Parathyroid adenoma (tissue), 2 donors: Measurements from ENCODE around the gene EDIL3.

Source experiments
- H2AFZ ChIP-seq: fragments of 300-600 bp; sonication (generic); one replicate; pipeline ENCODE4 v1.7.0; 2017; ENCODE audit warnings: antibody characterized with exemption, mild to moderate bottlenecking
- H3K27ac ChIP-seq: fragments of 300-600 bp; sonication (generic); one replicate; pipeline ENCODE4 v1.7.0; 2017
- H3K27me3 ChIP-seq: fragments of 300-600 bp; sonication (generic); one replicate; pipeline ENCODE4 v1.7.0; 2017; ENCODE audit warnings: low read length; ENCODE audit not compliant: control insufficient read depth, insufficient read depth
- H3K36me3 ChIP-seq: fragments of 300-600 bp; sonication (generic); one replicate; pipeline ENCODE4 v1.7.0; 2017; ENCODE audit warnings: low read length; ENCODE audit not compliant: control insufficient read depth, insufficient read depth
- H3K4me1 ChIP-seq: fragments of 300-600 bp; sonication (generic); one replicate; pipeline ENCODE4 v1.7.0; 2017; ENCODE audit warnings: control low read depth
- H3K4me2 ChIP-seq: fragments of 300-600 bp; sonication (generic); one replicate; pipeline ENCODE4 v1.7.0; 2017; ENCODE audit warnings: low read length
- H3K4me3 ChIP-seq: fragments of 300-600 bp; sonication (generic); one replicate; pipeline ENCODE4 v1.7.0; 2017; ENCODE audit warnings: low read depth, low read length
- H3K79me2 ChIP-seq: fragments of 300-600 bp; sonication (generic); one replicate; pipeline ENCODE4 v1.7.0; 2017; ENCODE audit warnings: control low read depth
- H3K9ac ChIP-seq: fragments of 300-600 bp; sonication (generic); one replicate; pipeline ENCODE4 v1.7.0; 2017; ENCODE audit warnings: mild to moderate bottlenecking
- H3K9me3 ChIP-seq: fragments of 300-600 bp; sonication (generic); one replicate; pipeline ENCODE4 v1.7.0; 2017; ENCODE audit warnings: low read length; ENCODE audit not compliant: control insufficient read depth
- TF ChIP-seq, protein P1 (sequence below): fragments of 300-600 bp; sonication (generic); IDR thresholded peaks from one replicate; pipeline ENCODE4 v1.7.0; 2017; ENCODE audit warnings: antibody characterized with exemption, mild to moderate bottlenecking
- donor health status: primary hyperparathyroidism.

EDIL3 gene

DNA sequence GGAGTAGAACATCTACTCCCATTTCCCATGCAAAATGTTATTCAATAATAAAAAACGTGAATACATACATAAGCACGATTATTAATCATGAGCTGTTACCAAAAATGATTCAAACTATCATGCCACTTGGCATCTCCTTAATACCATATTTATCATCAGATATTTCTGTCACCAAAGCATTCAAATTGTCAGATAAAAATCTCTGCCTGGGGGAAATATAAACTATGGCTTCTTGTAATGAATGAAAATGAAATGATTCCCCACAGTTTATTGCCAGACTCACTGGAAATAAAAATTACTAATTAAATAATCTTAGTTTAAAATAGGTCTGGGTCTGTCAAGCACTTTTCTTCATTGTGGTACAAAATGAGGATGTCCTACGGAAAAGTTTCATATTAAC is 265.4 kb downstream of the EDIL3 start:
- no peaks in the 10 kb centered on the region for H3K4me1 ChIP-seq
- H3K27ac ChIP-seq = no peak overlapping the region
- TF ChIP-seq, protein P1, sequence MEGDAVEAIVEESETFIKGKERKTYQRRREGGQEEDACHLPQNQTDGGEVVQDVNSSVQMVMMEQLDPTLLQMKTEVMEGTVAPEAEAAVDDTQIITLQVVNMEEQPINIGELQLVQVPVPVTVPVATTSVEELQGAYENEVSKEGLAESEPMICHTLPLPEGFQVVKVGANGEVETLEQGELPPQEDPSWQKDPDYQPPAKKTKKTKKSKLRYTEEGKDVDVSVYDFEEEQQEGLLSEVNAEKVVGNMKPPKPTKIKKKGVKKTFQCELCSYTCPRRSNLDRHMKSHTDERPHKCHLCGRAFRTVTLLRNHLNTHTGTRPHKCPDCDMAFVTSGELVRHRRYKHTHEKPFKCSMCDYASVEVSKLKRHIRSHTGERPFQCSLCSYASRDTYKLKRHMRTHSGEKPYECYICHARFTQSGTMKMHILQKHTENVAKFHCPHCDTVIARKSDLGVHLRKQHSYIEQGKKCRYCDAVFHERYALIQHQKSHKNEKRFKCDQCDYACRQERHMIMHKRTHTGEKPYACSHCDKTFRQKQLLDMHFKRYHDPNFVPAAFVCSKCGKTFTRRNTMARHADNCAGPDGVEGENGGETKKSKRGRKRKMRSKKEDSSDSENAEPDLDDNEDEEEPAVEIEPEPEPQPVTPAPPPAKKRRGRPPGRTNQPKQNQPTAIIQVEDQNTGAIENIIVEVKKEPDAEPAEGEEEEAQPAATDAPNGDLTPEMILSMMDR = no peak
- H3K9ac ChIP-seq = no peak overlapping the region
- no peaks in the 10 kb centered on the region for H3K36me3 ChIP-seq
- no peak overlapping the region for H2AFZ ChIP-seq
- H3K4me3 ChIP-seq = no peak overlapping the region
- H3K4me2 ChIP-seq = no peak overlapping the region
- no peaks in the 10 kb centered on the region for H3K27me3 ChIP-seq
- no peaks in the 10 kb centered on the region for H3K79me2 ChIP-seq
- no peaks in the 10 kb centered on the region for H3K9me3 ChIP-seq

GRCh38 chr5:84118551-84118950 is 266.1 kb downstream of the EDIL3 start:
- no peaks in the 10 kb centered on the region for H3K27me3 ChIP-seq
- no peak overlapping the region for H3K4me2 ChIP-seq
- H3K4me1 ChIP-seq = no peaks in the 10 kb centered on the region
- TF ChIP-seq, protein P1 = no peak
- no peak overlapping the region for H2AFZ ChIP-seq
- H3K4me3 ChIP-seq = no peak overlapping the region
- H3K79me2 ChIP-seq = no peaks in the 10 kb centered on the region
- no peak overlapping the region for H3K9ac ChIP-seq
- no peak overlapping the region for H3K27ac ChIP-seq
- H3K9me3 ChIP-seq = no peaks in the 10 kb centered on the region
- H3K36me3 ChIP-seq = no peaks in the 10 kb centered on the region

DNA sequence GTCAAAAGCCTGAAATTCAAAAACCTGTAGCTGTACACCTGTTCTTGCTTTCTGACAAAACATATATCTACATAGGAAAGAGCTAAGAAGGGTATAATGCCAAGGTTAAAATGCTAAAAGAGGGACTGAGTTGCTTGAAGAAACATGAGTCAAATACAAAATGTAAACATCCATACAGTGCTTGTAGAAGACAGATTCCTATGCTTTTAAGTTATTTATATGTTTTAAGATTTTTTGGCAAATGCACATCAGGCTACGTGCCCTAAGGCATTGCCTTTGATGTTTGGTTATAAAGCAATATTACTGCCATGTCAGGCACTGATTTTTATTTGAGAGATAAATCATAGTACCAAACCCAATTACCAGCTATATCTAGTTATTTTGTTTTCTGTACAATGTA is 269.0 kb downstream of the EDIL3 start:
- Histone ChIP-seq H3K36me3 (no peaks in the 10 kb centered on the region), H3K79me2 (no peaks in the 10 kb centered on the region), H3K9me3 (no peaks in the 10 kb centered on the region), H3K27ac (no peak overlapping the region), H2AFZ (no peak overlapping the region), H3K4me3 (no peak overlapping the region), H3K4me1 (no peaks in the 10 kb centered on the region), H3K9ac (no peak overlapping the region), H3K4me2 (no peak overlapping the region), H3K27me3 (no peaks in the 10 kb centered on the region)
- TF ChIP-seq, protein P1 = no peak

GRCh38 chr5:84113246-84114105 is 271.2 kb downstream of the EDIL3 start:
- H2AFZ ChIP-seq = no peak overlapping the region
- no peak overlapping the region for H3K9ac ChIP-seq
- H3K27me3 ChIP-seq = no peaks in the 10 kb centered on the region
- no peak overlapping the region for H3K4me3 ChIP-seq
- H3K79me2 ChIP-seq = no peaks in the 10 kb centered on the region
- no peaks in the 10 kb centered on the region for H3K9me3 ChIP-seq
- H3K4me2 ChIP-seq = no peak overlapping the region
- no peak overlapping the region for H3K27ac ChIP-seq
- TF ChIP-seq, protein P1 = no peak
- no peaks in the 10 kb centered on the region for H3K36me3 ChIP-seq
- H3K4me1 ChIP-seq = no peaks in the 10 kb centered on the region

GRCh38 chr5:84092738-84093137 is 291.9 kb downstream of the EDIL3 start:
- no peak overlapping the region for H3K9ac ChIP-seq
- no peaks in the 10 kb centered on the region for H3K27me3 ChIP-seq
- H2AFZ ChIP-seq = no peak overlapping the region
- TF ChIP-seq, protein P1 = no peak
- no peak overlapping the region for H3K4me3 ChIP-seq
- no peaks in the 10 kb centered on the region for H3K4me1 ChIP-seq
- H3K4me2 ChIP-seq = no peak overlapping the region
- no peaks in the 10 kb centered on the region for H3K9me3 ChIP-seq
- H3K27ac ChIP-seq = no peak overlapping the region
- H3K36me3 ChIP-seq = no peaks in the 10 kb centered on the region
- H3K79me2 ChIP-seq = no peaks in the 10 kb centered on the region
